Endometrium (tissue), 2 donors: Measurements from ENCODE around the gene ZBED4.

Experiments
- FAIRE-seq: peaks from 2 replicates; lab custom pipeline; 2012; peaks lifted over from hg19 to GRCh38; lab: Jason Lieb, UNC
- donor health status: control.
- donor health status: control.

ZBED4 gene

DNA sequence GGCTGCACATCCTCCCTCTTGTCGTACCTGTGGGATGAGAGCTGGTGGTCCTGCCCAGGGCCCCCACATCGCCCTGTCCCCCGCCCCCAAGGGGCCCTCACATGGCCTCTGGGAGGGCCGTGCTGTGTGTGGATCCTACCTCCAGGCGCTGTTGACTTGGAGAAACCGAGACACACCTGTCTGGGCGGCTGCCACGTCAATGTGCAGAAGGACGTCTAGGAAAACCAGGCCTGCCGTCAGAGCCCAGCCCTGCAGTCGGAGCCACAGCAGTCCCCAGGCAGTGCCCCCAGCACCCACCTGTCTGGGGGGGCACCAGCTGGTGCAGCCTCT lies 50.4 kb downstream of the ZBED4 start:
- no peak for FAIRE-seq

- no peak for FAIRE-seq
Measured at GRCh38 chr22:49905465-49905864, 51.8 kb downstream of the ZBED4 start.

- FAIRE-seq = no peak
Measured at GRCh38 chr22:49906071-49906798, 52.6 kb downstream of the ZBED4 start.

DNA sequence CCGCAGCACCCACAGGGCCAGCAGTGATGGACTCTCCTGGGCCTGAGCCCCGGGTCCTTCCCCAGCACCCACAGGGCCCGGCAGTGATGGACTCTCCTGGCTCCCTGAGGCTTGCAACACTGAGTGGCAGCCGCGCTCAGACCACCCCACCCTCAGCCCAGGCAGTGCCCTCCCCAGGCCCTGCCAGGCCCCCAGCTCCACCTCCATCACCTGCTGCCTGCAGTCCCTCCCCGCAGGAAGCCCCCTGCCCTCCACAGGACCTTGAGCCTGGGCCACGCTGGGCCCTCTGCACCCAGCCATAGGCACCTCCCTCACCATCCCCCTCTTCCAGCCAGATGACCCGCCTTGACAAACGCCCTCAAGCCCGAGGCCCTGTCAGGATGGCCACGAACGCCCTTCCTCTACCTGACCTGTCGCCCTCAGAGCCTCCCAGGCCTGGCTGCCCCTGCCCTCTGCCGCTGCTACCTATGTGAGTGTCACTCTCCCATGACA lies 53.2 kb downstream of the ZBED4 start:
- no peak for FAIRE-seq

- FAIRE-seq = no peak
Measured at GRCh38 chr22:49907807-49908206, 54.2 kb downstream of the ZBED4 start.

- no peak for FAIRE-seq
Measured at GRCh38 chr22:49909476-49910205, 56.0 kb downstream of the ZBED4 start.

- FAIRE-seq = no peak
Measured at GRCh38 chr22:49910229-49911155, 56.8 kb downstream of the ZBED4 start.

- no peak for FAIRE-seq
Measured at GRCh38 chr22:49911881-49912625, 58.4 kb downstream of the ZBED4 start.

- FAIRE-seq = no peak
Measured at GRCh38 chr22:49913026-49913425, 59.4 kb downstream of the ZBED4 start.

GRCh38 chr22:49913446-49913845 lies 59.8 kb downstream of the ZBED4 start:
- FAIRE-seq = no peak

DNA sequence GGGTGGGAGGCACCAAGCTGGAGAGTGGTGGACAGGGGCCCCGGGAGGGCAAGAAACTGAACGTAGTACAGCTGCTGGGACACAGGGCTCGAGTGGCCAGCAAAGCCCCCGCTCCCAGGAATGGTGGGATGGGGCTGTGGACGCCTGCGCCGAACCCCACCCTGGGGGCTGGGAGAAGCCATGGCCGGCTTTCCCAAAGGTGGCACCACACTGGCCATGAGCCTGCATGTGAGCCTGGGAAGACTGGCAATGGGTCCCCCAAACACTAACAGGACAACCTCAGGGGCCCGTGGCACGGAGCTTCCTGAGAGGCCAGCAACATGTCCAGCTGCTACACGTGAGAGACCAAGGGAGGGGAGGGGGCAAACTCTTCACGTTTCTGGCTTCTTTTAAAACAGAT lies 60.6 kb downstream of the ZBED4 start:
- no peak for FAIRE-seq

DNA sequence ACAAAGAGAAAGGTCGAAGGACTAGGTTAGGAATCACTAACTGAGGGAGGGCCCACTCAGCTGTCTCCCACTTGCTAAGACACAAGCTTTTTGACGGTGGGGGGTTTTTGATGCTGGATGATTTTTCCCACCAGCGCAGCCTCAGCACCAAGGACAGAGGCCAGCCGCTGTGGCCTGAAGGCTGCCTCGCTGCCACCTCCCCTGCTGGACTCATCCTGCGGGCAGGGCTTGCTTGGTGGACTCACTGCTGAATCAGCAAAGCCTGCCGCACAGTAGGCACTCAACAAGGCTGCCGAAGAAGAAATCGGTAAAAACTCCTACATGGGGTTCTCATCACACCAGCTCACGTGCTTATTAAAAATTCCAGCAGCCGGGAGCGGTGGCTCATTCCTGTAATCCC lies 62.0 kb downstream of the ZBED4 start:
- no peak for FAIRE-seq

DNA sequence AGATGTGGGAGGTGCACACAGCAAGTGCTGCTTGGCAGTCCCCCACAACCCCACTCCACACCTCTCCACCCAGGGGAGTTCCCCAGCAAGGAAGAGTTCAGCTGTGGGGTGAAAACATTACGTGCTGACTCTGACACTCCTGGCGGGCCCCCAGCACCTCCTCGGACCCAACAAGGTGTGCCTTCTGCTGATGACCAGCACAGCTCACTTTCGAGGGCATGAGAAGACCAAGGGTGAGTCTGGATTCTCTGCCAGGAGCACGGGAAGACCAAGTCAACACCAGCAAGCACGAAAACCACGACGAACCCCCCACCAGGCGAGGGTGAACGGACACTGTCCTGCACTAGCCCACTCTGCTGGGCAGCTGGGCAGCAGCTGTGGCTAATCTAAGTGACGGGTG lies 63.2 kb downstream of the ZBED4 start:
- no peak for FAIRE-seq

DNA sequence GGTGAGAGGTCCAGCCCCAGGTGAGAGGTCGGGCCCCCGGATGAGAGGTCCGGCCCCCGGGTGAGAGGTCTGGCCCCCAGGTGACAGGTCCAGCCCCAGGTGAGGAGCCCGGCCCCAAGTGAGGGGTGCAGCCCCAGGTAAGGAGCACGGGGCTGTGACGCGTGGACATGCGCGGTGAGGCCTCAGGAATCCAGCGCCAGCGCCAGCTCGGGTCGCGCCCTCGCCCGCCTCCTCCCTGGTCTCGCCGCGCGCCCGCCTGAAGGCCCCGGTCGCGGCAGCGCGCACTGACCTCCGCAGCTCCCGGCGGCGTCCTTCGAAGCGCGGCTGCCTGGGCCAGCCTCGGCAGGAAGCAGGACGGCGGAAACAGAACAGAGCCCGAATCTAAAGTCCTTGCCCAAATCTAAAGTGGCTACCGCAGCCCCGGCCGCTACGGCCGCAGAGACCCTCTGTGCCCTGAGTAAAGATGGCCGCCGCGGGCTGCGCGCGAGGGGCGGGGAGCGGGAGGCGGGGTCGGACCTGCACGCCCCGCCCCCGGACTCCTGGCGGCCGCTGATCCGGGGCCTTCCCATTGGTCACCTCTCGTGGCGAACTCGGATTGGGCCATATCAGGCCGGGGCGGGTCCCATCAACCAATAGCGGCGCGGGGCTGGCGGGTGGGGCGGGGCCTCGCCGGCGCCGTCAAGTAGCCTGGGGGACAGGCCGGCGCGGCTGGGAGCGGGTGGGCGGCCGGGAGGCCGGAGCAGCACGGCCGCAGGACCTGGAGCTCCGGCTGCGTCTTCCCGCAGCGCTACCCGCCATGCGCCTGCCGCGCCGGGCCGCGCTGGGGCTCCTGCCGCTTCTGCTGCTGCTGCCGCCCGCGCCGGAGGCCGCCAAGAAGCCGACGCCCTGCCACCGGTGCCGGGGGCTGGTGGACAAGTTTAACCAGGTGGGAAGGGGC lies 64.6 kb downstream of the ZBED4 start, which contains the start of the genes ALG12 and CRELD2:
Gene ALG12 (minus strand): TSS at position 465 of the 937 bp plus-strand sequence. CDS start 4,673 bp downstream, outside the sequence.
Gene CRELD2 (plus strand): TSS at position 661 of the 937 bp plus-strand sequence. CDS start 136 bp downstream, at position 797.
- FAIRE-seq = no peak

DNA sequence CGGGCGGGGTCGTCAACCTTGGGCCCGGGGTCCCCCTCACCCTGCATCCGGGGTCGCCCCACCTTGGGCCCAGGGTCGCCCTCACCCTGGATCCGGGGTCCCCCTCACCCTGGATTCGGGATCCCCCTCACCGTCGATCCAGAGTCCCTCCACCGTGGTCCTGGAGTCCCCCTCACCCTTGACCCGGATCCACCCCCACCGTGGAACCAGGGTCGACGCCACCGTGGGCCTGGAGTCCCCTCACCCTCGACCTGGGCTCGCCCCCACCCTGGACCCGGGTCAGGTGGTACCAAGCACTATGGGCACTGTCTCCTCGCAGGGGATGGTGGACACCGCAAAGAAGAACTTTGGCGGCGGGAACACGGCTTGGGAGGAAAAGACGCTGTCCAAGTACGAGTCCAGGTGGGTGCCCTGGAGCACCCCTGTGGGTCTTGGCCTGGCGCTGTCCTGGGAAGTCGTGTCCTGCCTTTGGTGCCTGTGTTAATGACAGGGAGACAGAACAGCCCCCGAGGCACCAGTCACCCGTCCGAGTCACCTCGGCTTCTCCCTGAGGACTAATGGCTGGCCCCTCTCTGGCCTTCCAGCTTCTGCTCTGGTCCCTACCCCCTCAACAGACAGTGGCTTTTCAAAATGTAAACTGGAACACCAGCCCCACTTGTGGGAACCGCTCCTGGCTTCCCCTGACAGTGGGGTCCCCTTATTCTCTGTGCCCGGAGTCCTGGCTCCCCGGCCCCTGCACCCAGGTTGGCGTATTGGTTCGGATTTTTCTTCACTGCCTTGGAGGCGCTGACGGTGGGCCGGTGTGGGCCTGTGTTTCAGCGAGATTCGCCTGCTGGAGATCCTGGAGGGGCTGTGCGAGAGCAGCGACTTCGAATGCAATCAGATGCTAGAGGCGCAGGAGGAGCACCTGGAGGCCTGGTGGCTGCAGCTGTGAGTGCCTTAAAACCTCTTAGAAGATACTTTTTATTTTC lies 65.6 kb downstream of the ZBED4 start:
- no peak for FAIRE-seq

DNA sequence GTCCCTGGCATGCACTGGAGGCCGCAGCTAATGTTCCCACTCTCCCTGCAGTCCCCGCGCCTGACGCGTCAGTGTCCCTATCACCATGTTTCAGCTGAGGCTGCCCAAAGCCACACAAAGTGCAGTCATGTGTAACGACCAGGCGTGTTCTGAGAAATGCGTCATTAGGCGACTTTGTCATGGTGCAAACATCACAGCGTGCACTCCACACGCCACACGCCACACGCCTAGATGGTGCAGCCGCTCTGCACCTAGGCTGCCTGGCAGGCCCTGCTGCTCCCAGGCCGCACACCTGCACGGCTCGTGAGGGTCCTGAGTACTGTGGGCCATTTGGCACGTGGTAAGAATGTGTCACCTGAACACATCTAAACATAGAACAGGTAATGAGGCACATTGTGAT lies 67.2 kb downstream of the ZBED4 start:
- FAIRE-seq = no peak

GRCh38 chr22:49921508-49922278 lies 68.0 kb downstream of the ZBED4 start:
- FAIRE-seq = no peak

DNA sequence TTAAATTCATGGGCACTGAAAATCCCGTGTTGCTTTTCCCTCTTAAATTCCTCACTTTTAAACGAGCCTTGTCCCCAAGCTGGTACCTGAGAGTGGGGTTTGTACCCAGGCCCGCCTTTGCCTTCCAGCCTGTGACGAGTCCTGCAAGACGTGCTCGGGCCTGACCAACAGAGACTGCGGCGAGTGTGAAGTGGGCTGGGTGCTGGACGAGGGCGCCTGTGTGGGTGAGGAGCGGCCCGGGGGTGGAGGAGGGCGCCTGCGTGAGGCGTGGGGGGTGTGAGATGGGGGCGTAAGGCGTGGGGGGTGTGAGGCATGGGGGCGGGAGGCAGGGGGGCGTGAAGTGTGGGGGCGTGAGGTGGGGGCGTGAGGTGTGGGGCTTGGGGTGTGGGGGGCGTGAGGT lies 68.8 kb downstream of the ZBED4 start:
- no peak for FAIRE-seq
